GM12864 (cell line): ENCODE measurements around the gene TRIOBP.
"Not testable (repeated sequence)": the region's sequence is repeated elsewhere in the genome, so short reads cannot be mapped to it uniquely, and the experiment has no call there.

ENCODE experiments used
- DNase-seq: peaks from one replicate; pipeline ENCODE4 v3.0.0-alpha.2; 2011; ENCODE audit warnings: low read depth
- H3K4me3 ChIP-seq: 2 replicates; pipeline ENCODE4 v1.5.1; 2011; ENCODE audit warnings: mild to moderate bottlenecking, low read depth, low read length, control low read depth
- CTCF ChIP-seq: IDR thresholded peaks from 2 replicates; pipeline ENCODE4 v1.5.1; 2011; ENCODE audit warnings: low read depth, mild to moderate bottlenecking, moderate library complexity, low read length, control low read depth, inconsistent platforms; ENCODE audit errors: missing control alignments

TRIOBP gene

GRCh38 chr22:37710675-37711074 is 13.8 kb downstream of the TRIOBP start:
- no peak for DNase-seq
- no peak for TF ChIP-seq CTCF
- no peak overlapping the region for H3K4me3 ChIP-seq

DNA sequence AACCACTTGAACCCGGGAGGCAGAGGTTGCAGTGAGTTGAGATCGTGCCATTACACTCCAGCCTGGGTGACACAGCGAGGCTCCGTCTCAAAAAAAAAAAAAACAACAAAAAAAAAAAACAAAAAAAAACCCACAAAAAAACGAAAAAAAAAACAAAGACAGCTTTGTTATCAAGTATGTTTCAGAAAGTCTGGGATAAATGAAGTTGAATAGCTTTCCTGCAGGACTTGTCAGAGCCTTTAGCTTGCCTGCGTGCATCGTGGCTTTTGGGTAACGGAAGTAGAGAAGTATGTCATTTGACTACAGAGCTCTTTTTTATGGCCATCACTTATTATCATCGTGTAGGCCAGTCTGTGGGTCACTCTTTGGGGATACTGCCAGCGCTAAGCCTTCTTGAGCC is 14.6 kb downstream of the TRIOBP start:
- no peak overlapping the region for H3K4me3 ChIP-seq
- DNase-seq = no peak
- no peak for TF ChIP-seq CTCF

GRCh38 chr22:37713761-37714160 is 16.9 kb downstream of the TRIOBP start:
- no peak overlapping the region for H3K4me3 ChIP-seq
- no peak for DNase-seq
- TF ChIP-seq CTCF = no peak

DNA sequence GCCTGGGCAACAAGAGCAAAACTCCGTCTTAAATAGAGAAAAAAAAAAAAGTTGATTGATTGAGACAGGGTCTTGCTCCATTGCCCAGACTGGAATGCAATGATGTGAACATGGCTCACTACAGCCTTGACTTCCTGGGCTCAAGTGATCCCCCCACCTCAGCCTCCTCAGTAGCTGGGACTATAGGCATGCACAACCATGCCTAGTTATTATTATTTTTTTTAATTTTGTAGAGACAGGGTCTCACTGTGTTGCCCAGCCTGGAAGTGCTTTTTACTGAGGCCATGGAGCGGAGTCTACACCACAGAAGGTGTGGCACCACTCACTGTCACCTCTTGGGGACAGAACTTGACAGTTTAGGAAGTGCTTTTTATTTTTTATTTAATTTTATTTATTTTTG is 17.8 kb downstream of the TRIOBP start:
- no peak for DNase-seq
- no peak for TF ChIP-seq CTCF
- H3K4me3 ChIP-seq = no peak overlapping the region

GRCh38 chr22:37715760-37716159 is 18.9 kb downstream of the TRIOBP start:
- H3K4me3 ChIP-seq = no peak overlapping the region
- no peak for DNase-seq
- no peak for TF ChIP-seq CTCF

- no peak for DNase-seq
- no peak for TF ChIP-seq CTCF
- no peak overlapping the region for H3K4me3 ChIP-seq
Observed at GRCh38 chr22:37716708-37717107, 19.9 kb downstream of the TRIOBP start.

DNA sequence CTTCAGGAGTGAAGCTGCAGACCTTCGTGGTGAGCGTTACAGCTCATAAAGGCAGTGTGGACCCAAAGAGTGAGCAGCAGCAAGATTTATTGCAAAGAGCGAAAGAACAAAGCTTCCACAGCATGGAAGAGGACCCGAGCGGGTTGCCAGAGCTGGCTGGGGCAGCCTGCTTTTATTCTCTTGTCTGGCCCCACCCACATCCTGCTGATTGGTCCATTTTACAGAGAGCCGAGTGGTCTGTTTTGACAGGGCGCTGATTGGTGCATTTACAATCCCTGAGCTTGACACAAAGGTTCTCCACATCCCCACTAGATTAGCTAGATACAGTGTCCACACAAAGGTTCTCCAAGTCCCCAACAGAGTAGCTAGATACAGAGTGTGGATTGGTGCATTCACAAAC is 20.4 kb downstream of the TRIOBP start:
- H3K4me3 ChIP-seq, DNase-seq: not testable (repeated sequence)

GRCh38 chr22:37717746-37718305 is 21.0 kb downstream of the TRIOBP start:
- not testable (repeated sequence) for DNase-seq, H3K4me3 ChIP-seq
